Kidney (tissue), 14 donors: ENCODE measurements around the gene STMP1. TPM values are rescaled to one million over a fixed set of nuclear protein-coding genes. Genes with fewer than 3 reads are reported as not detected.

ENCODE experiments used
- DNase-seq, 5 donors: peaks; one replicate each; pipeline ENCODE4 v3.0.0-alpha.2; 2013 to 2020
- FAIRE-seq: peaks from 2 replicates; lab custom pipeline; 2012; peaks lifted over from hg19 to GRCh38; lab: Jason Lieb, UNC
- H3K27ac ChIP-seq, 2 donors: one replicate each; pipeline ENCODE4 v1.7.0; 2013; ENCODE audit warnings: low read depth in 2 of 2, low read length in 2 of 2, inconsistent platforms in 1 of 2
- H3K27me3 ChIP-seq: one replicate; pipeline ENCODE4 v1.7.1; 2013; ENCODE audit warnings: low read length, inconsistent platforms; ENCODE audit not compliant: control insufficient read depth, insufficient read depth
- H3K36me3 ChIP-seq, 3 donors: one replicate each; pipeline versions ENCODE4 v1.7.0 to v1.7.1; 2013; ENCODE audit warnings: low read length in 3 of 3, control low read depth in 1 of 3, inconsistent platforms in 1 of 3; ENCODE audit not compliant: insufficient read depth in 3 of 3, control insufficient read depth in 2 of 3
- H3K4me1 ChIP-seq, 3 donors: one replicate each; pipeline versions ENCODE4 v1.7.0 to v1.7.1; 2013; ENCODE audit warnings: low read length in 3 of 3, inconsistent platforms in 1 of 3, low read depth in 1 of 3; ENCODE audit not compliant: control insufficient read depth in 2 of 3, insufficient read depth in 2 of 3
- H3K4me3 ChIP-seq, 3 donors: one replicate each; pipeline versions ENCODE4 v1.7.0 to v1.8.1; 2013; ENCODE audit warnings: low read length in 3 of 3, control low read depth in 1 of 3, inconsistent platforms in 1 of 3
- H3K9ac ChIP-seq, 3 donors: one replicate each; pipeline versions ENCODE4 v1.7.0 to v1.7.1; 2013; ENCODE audit warnings: low read length in 3 of 3, control low read depth in 1 of 3, inconsistent platforms in 1 of 3
- H3K9me3 ChIP-seq, 3 donors: one replicate each; pipeline versions ENCODE4 v1.7.0 to v1.7.1; 2013; ENCODE audit warnings: low read length in 3 of 3, control low read depth in 1 of 3, inconsistent platforms in 1 of 3; ENCODE audit not compliant: control insufficient read depth in 2 of 3, insufficient read depth in 1 of 3
- CTCF ChIP-seq: IDR thresholded peaks from 3 replicates; pipeline ENCODE4 v1.5.1; 2012; ENCODE audit warnings: mild to moderate bottlenecking, moderate library complexity, borderline replicate concordance; ENCODE audit not compliant: insufficient read depth; ENCODE audit errors: extremely low read depth
- intact Hi-C: fragments of 100-400 bp; cut with DNase I; formaldehyde crosslinking; loops from one replicate; pipeline ENCODE4 v1.11.1; 2022
- polyA plus RNA-seq: library from polyadenylated mRNA; stranded (reverse); fragments of 350-450 nt; fragmentation: Illumina TruSeq; extraction: RNeasy Lipid Tissue Mini Kit (QIAGEN cat#74804); gene quantifications from one replicate; pipeline ENCODE4 v1.2.3, GENCODE V29; 2014; ENCODE audit warnings: low read depth, low replicate concordance; ENCODE audit not compliant: insufficient read depth
- total RNA-seq: library from RNA; stranded (reverse); fragmentation: NEBNext Ultra II Directional; extraction: Animal tissue kit (Norgen Biotek cat#: 25700); gene quantifications from one replicate; pipeline ENCODE4 v1.2.1, GENCODE V29; 2021
- donor health status: control.
- donor health status: control.
- donor health status: control.
- donor health status: control.
- donor health status: control.
- donor health status: DM: yes; HTN: yes; CAD: no.
- donor health status: Normal renal cell carcinoma (clear cell type).

The STMP1 gene
- total and polyA plus RNA-seq, 2 donors from 2014 or later = 35.8 to 40.8 TPM

- Histone ChIP-seq H3K27me3 (no peaks in the 10 kb centered on the region), H3K9ac (no peak overlapping the region), H3K36me3 (no peaks in the 10 kb centered on the region), H3K9me3 (no peaks in the 10 kb centered on the region), H3K4me1 (no peaks in the 10 kb centered on the region), H3K4me3 (no peak overlapping the region), H3K27ac (no peak overlapping the region)
- intact Hi-C loops = no loop called here
- FAIRE-seq (no peak), DNase-seq (no peak)
- TF ChIP-seq CTCF = no peak
Measured at GRCh38 chr7:135719688-135720087, 57.4 kb downstream of the STMP1 start.

- no peaks in the 10 kb centered on the region for H3K27me3 ChIP-seq
- no peaks in the 10 kb centered on the region for H3K9me3 ChIP-seq
- intact Hi-C loops = no loop called here
- FAIRE-seq = no peak
- no peak for TF ChIP-seq CTCF
- H3K4me1 ChIP-seq = no peaks in the 10 kb centered on the region
- no peaks in the 10 kb centered on the region for H3K36me3 ChIP-seq
- H3K27ac ChIP-seq = no peak overlapping the region
- no peak overlapping the region for H3K9ac ChIP-seq
- H3K4me3 ChIP-seq = no peak overlapping the region
- no peak for DNase-seq
Measured at GRCh38 chr7:135721198-135721820, 59.0 kb downstream of the STMP1 start.

GRCh38 chr7:135723411-135723810 is 61.1 kb downstream of the STMP1 start:
- intact Hi-C loops = no loop called here
- Histone ChIP-seq H3K36me3 (no peaks in the 10 kb centered on the region), H3K27me3 (no peaks in the 10 kb centered on the region), H3K4me3 (no peak overlapping the region), H3K9me3 (no peaks in the 10 kb centered on the region), H3K27ac (no peak overlapping the region), H3K9ac (no peak overlapping the region), H3K4me1 (no peaks in the 10 kb centered on the region)
- DNase-seq (no peak), FAIRE-seq (no peak)
- TF ChIP-seq CTCF = no peak

Other genes with a start within 250 kb of the STMP1 start
- 26.2 TPM for gene CNOT4, start 152.4 kb upstream of the STMP1 start, total RNA-seq
- 8.4 TPM for gene CNOT4, start 152.4 kb upstream of the STMP1 start, polyA plus RNA-seq
- 40.7 TPM for gene NUP205, start 104.6 kb upstream of the STMP1 start, total RNA-seq
- gene NUP205, start 104.6 kb upstream of the STMP1 start, polyA plus RNA-seq = 20.5 TPM
- not detected for gene SLC13A4, start 65.7 kb downstream of the STMP1 start, total RNA-seq
- gene SLC13A4, start 65.7 kb downstream of the STMP1 start, polyA plus RNA-seq = not detected
- gene FAM180A, start 86.3 kb downstream of the STMP1 start, total RNA-seq = 1.7 TPM
- gene FAM180A, start 86.3 kb downstream of the STMP1 start, polyA plus RNA-seq = 2.2 TPM